Dedifferentiated amniotic fluid mesenchymal stem cell (primary cell): ENCODE data around the gene PROC.

Experiments used
- DNase-seq: peaks from one replicate; pipeline ENCODE4 v3.0.0-alpha.2; 2016; ENCODE audit errors: extremely low spot score

Gene PROC

GRCh38 chr2:127414638-127415592 is 3.3 kb upstream of the PROC start:
- no peak for DNase-seq

- DNase-seq = no peak
Observed at GRCh38 chr2:127415593-127416505, 2.4 kb upstream of the PROC start.

- DNase-seq = no peak
Observed at GRCh38 chr2:127416506-127417001, 1.7 kb upstream of the PROC start.

GRCh38 chr2:127417406-127417805 is 821 bp upstream of the PROC start:
- no peak for DNase-seq

GRCh38 chr2:127419112-127419430 is 844 bp downstream of the PROC start:
- no peak for DNase-seq

- DNase-seq = no peak
Observed at GRCh38 chr2:127419448-127420038, 1.3 kb downstream of the PROC start.

GRCh38 chr2:127420039-127420864 is 2.0 kb downstream of the PROC start:
- DNase-seq = no peak

GRCh38 chr2:127421116-127421800 is 3.0 kb downstream of the PROC start:
- no peak for DNase-seq

GRCh38 chr2:127421871-127422558 is 3.8 kb downstream of the PROC start:
- DNase-seq = no peak

GRCh38 chr2:127422559-127423477 is 4.6 kb downstream of the PROC start:
- no peak for DNase-seq

GRCh38 chr2:127423478-127423843 is 5.2 kb downstream of the PROC start:
- no peak for DNase-seq

GRCh38 chr2:127423880-127424279 is 5.7 kb downstream of the PROC start:
- no peak for DNase-seq

GRCh38 chr2:127424598-127425520 is 6.6 kb downstream of the PROC start:
- no peak for DNase-seq

GRCh38 chr2:127425540-127426490 is 7.6 kb downstream of the PROC start:
- no peak for DNase-seq

GRCh38 chr2:127426501-127427354 is 8.5 kb downstream of the PROC start:
- DNase-seq = no peak
